A549 treated with Mapracorat at 1 μM for 4 hours (cell line): ENCODE measurements around the gene CLASP1. TPM values are rescaled to one million over a fixed set of nuclear protein-coding genes. Genes with fewer than 3 reads are reported as not detected.

Experiments used
- total RNA-seq: library from RNA; stranded (reverse); fragments of 200-300 nt; extraction: Qiagen RNA extraction; gene quantifications from 5 replicates; pipeline ENCODE4 v1.2.3, GENCODE V29; 2022

The CLASP1 gene
- 15.2 to 19.3 TPM (median 17.8 TPM) in 5 replicates for total RNA-seq

GRCh38 chr2:121649149-121649595 lies at the start of gene CLASP1:
Gene CLASP1 (minus strand): TSS chr2:121649462. CDS start chr2:121605895, 43,567 bp downstream.

Other genes with a start within 250 kb of the CLASP1 start
- gene RNU4ATAC, start 118.6 kb downstream of the CLASP1 start, total RNA-seq = not detected in 5 replicates
- 59.5 to 75.2 TPM (median 67.8 TPM) in 5 replicates for gene NIFK, start 87.4 kb upstream of the CLASP1 start, total RNA-seq
- gene TSN, start 106.2 kb upstream of the CLASP1 start, total RNA-seq = 57.1 to 66.5 TPM (median 63.1 TPM) in 5 replicates